Astrocyte (in vitro differentiated cells and primary cell): Measurements from ENCODE around the gene ULK3. TPM values are rescaled to one million over a fixed set of nuclear protein-coding genes. Genes with fewer than 3 reads are reported as not detected.
"Not testable (repeated sequence)": the region's sequence is repeated elsewhere in the genome, so short reads cannot be mapped to it uniquely, and the experiment has no call there.

Source experiments
- DNase-seq: peaks from one replicate; pipeline ENCODE4 v3.0.0-alpha.2; 2010; ENCODE audit warnings: low read depth
- FAIRE-seq: peaks from 2 replicates; lab custom pipeline; 2011; peaks lifted over from hg19 to GRCh38; lab: Jason Lieb, UNC
- H2AFZ ChIP-seq: 2 replicates; pipeline ENCODE4 v1.6.0; 2012; ENCODE audit warnings: low read depth, low read length, inconsistent platforms
- H3K27ac ChIP-seq: 2 replicates; pipeline ENCODE4 v1.5.1; 2011; ENCODE audit warnings: low read depth, low read length, inconsistent platforms
- H3K27me3 ChIP-seq: 2 replicates; pipeline ENCODE4 v1.6.0; 2011; ENCODE audit warnings: low read length, inconsistent platforms; ENCODE audit not compliant: insufficient read depth
- H3K36me3 ChIP-seq: 2 replicates; pipeline ENCODE4 v1.5.1; 2011; ENCODE audit warnings: low read length, inconsistent platforms; ENCODE audit not compliant: insufficient read depth
- H3K4me1 ChIP-seq: 2 replicates; pipeline ENCODE4 v1.5.1; 2011; ENCODE audit warnings: low read length, inconsistent platforms; ENCODE audit not compliant: insufficient read depth
- H3K4me2 ChIP-seq: 2 replicates; pipeline ENCODE4 v1.6.0; 2012; ENCODE audit warnings: low read length, inconsistent platforms
- H3K4me3 ChIP-seq: 2 replicates; pipeline ENCODE4 v1.5.1; 2011; ENCODE audit warnings: low read depth, mild to moderate bottlenecking, low read length, inconsistent platforms; ENCODE audit not compliant: insufficient read depth
- H3K79me2 ChIP-seq: 2 replicates; pipeline ENCODE4 v1.6.0; 2012; ENCODE audit warnings: mild to moderate bottlenecking, low read length, inconsistent platforms; ENCODE audit not compliant: insufficient read depth
- H3K9ac ChIP-seq: 2 replicates; pipeline ENCODE4 v1.6.0; 2012; ENCODE audit warnings: mild to moderate bottlenecking, low read length, inconsistent platforms
- H3K9me3 ChIP-seq: 2 replicates; pipeline ENCODE4 v1.5.1; 2012; ENCODE audit warnings: low read depth, mild to moderate bottlenecking, low read length, inconsistent platforms; ENCODE audit not compliant: insufficient read depth
- H4K20me1 ChIP-seq: 2 replicates; pipeline ENCODE4 v1.6.0; 2012; ENCODE audit warnings: low read length, inconsistent platforms; ENCODE audit not compliant: insufficient read depth
- H3K27ac Mint-ChIP-seq: one replicate; pipeline ENCODE4 v1.8.0; 2021; ENCODE audit warnings: mild to moderate bottlenecking, mixed read lengths; ENCODE audit not compliant: unreplicated experiment
- H3K27me3 Mint-ChIP-seq: one replicate; pipeline ENCODE4 v1.8.0; 2021; ENCODE audit warnings: low read depth, mixed read lengths; ENCODE audit not compliant: unreplicated experiment
- H3K36me3 Mint-ChIP-seq: one replicate; pipeline ENCODE4 v1.8.0; 2021; ENCODE audit warnings: low read depth, mixed read lengths; ENCODE audit not compliant: unreplicated experiment
- H3K4me1 Mint-ChIP-seq: one replicate; pipeline ENCODE4 v1.8.0; 2021; ENCODE audit warnings: low read depth, mixed read lengths; ENCODE audit not compliant: unreplicated experiment
- H3K4me3 Mint-ChIP-seq: one replicate; pipeline ENCODE4 v1.8.0; 2021; ENCODE audit warnings: mild to moderate bottlenecking, moderate library complexity, mixed read lengths; ENCODE audit not compliant: unreplicated experiment
- H3K9me3 Mint-ChIP-seq: one replicate; pipeline ENCODE4 v1.8.0; 2021; ENCODE audit warnings: mild to moderate bottlenecking, mixed read lengths; ENCODE audit not compliant: unreplicated experiment
- CTCF ChIP-seq: IDR thresholded peaks from 2 replicates; pipeline ENCODE4 v1.5.1; 2011; ENCODE audit warnings: low read depth, mild to moderate bottlenecking, inconsistent platforms, low read length, moderate library complexity; ENCODE audit not compliant: insufficient read depth
- EZH2 ChIP-seq: IDR thresholded peaks from 2 replicates; pipeline ENCODE4 v1.6.1; 2012; ENCODE audit warnings: mild to moderate bottlenecking, low read length, inconsistent platforms; ENCODE audit not compliant: insufficient read depth
- total RNA-seq: library from RNA; stranded (reverse); gene quantifications from 2 replicates; pipeline ENCODE4 v1.2.1, GENCODE V29; 2021

The ULK3 gene
- total RNA-seq, 1 donor from 2014 or later, result 15.6 TPM

- peak overlapping the region; percentile 65 for H3K27ac ChIP-seq
- peaks cover 3% of the 10 kb centered on the region for H3K36me3 ChIP-seq
- H3K4me1 Mint-ChIP-seq, result peaks cover 21% of the 10 kb centered on the region
- DNase-seq, result peak; percentile 42
- H3K36me3 Mint-ChIP-seq, result peaks cover 8% of the 10 kb centered on the region
- H3K4me3 ChIP-seq, result peak overlapping the region; percentile 85
- H3K27me3 Mint-ChIP-seq, result no peaks in the 10 kb centered on the region
- no peaks in the 10 kb centered on the region for H3K27me3 ChIP-seq
- peak overlapping the region; percentile 92 for H3K9ac ChIP-seq
- peaks cover 10% of the 10 kb centered on the region for H3K79me2 ChIP-seq
- no peak for FAIRE-seq
- peak overlapping the region; percentile 86 for H3K4me3 Mint-ChIP-seq
- H3K27ac Mint-ChIP-seq, result peak overlapping the region; percentile 29
- H3K9me3 ChIP-seq, result no peaks in the 10 kb centered on the region
- no peaks in the 10 kb centered on the region for H4K20me1 ChIP-seq
- peaks cover 23% of the 10 kb centered on the region for H3K4me1 ChIP-seq
- no peaks in the 10 kb centered on the region for H3K9me3 Mint-ChIP-seq
- peak overlapping the region; percentile 97 for H2AFZ ChIP-seq
- TF ChIP-seq CTCF, result no peak
- no peak for TF ChIP-seq EZH2
- H3K4me2 ChIP-seq, result peak overlapping the region; percentile 93
Observed at GRCh38 chr15:74889390-74889882, 46.5 kb upstream of the ULK3 start.

- peaks cover 23% of the 10 kb centered on the region for H3K4me1 ChIP-seq
- peaks cover 3% of the 10 kb centered on the region for H3K36me3 ChIP-seq
- DNase-seq, result no peak
- H3K4me3 Mint-ChIP-seq, result peak overlapping the region; percentile 34
- no peak overlapping the region for H3K27ac ChIP-seq
- H3K9me3 Mint-ChIP-seq, result no peaks in the 10 kb centered on the region
- peaks cover 22% of the 10 kb centered on the region for H3K4me1 Mint-ChIP-seq
- peak overlapping the region; percentile 97 for H2AFZ ChIP-seq
- H3K36me3 Mint-ChIP-seq, result peaks cover 7% of the 10 kb centered on the region
- H3K4me2 ChIP-seq, result peak overlapping the region; percentile 93
- TF ChIP-seq EZH2, result no peak
- no peak for TF ChIP-seq CTCF
- H3K27ac Mint-ChIP-seq, result no peak overlapping the region
- no peaks in the 10 kb centered on the region for H4K20me1 ChIP-seq
- FAIRE-seq, result no peak
- H3K27me3 Mint-ChIP-seq, result no peaks in the 10 kb centered on the region
- H3K27me3 ChIP-seq, result no peaks in the 10 kb centered on the region
- H3K79me2 ChIP-seq, result peaks cover 10% of the 10 kb centered on the region
- peak overlapping the region; percentile 92 for H3K9ac ChIP-seq
- H3K4me3 ChIP-seq, result peak overlapping the region; percentile 85
- H3K9me3 ChIP-seq, result no peaks in the 10 kb centered on the region
Observed at GRCh38 chr15:74888716-74889115, 45.8 kb upstream of the ULK3 start.

GRCh38 chr15:74887537-74888193 is 44.7 kb upstream of the ULK3 start:
- not testable (repeated sequence) for H3K27me3 ChIP-seq, H3K9me3 ChIP-seq, H3K4me3 Mint-ChIP-seq, FAIRE-seq, H3K27ac ChIP-seq, H3K4me2 ChIP-seq, H3K4me3 ChIP-seq, H3K36me3 Mint-ChIP-seq, H2AFZ ChIP-seq, H4K20me1 ChIP-seq, H3K9me3 Mint-ChIP-seq, H3K27me3 Mint-ChIP-seq, H3K9ac ChIP-seq, H3K27ac Mint-ChIP-seq, DNase-seq, H3K36me3 ChIP-seq
- H3K79me2 ChIP-seq, result peaks cover 10% of the 10 kb centered on the region
- H3K4me1 Mint-ChIP-seq, result peaks cover 22% of the 10 kb centered on the region
- H3K4me1 ChIP-seq, result peaks cover 23% of the 10 kb centered on the region
